ENCODE results near the gene RPP25.

Gene RPP25

DNA sequence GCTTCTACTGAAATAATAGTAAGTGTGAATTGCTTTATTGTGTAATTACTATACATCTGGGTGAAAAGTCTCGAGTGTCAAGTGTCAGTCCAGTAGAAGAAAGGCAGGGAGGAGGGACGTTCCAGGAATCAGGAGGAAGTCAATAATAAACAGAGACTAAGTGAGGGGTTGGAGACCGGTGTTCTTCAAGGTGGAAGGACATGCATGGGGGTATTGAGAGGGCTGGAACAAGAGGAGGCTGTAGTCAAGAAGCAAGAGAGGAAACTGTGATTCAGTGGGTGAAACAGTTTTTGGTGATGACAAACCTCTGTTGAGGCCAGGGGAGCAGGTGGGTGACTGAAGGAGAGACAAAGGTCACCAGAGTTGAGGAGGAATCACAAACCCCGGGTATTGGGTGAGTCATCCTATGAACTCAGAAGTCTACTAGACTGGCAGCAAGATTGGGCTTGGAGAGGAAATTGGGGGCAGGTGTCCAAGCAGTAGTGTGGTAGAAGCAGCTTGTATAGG, 27.2 kb upstream of the RPP25 start:
- TF ChIP-seq, protein P1, sequence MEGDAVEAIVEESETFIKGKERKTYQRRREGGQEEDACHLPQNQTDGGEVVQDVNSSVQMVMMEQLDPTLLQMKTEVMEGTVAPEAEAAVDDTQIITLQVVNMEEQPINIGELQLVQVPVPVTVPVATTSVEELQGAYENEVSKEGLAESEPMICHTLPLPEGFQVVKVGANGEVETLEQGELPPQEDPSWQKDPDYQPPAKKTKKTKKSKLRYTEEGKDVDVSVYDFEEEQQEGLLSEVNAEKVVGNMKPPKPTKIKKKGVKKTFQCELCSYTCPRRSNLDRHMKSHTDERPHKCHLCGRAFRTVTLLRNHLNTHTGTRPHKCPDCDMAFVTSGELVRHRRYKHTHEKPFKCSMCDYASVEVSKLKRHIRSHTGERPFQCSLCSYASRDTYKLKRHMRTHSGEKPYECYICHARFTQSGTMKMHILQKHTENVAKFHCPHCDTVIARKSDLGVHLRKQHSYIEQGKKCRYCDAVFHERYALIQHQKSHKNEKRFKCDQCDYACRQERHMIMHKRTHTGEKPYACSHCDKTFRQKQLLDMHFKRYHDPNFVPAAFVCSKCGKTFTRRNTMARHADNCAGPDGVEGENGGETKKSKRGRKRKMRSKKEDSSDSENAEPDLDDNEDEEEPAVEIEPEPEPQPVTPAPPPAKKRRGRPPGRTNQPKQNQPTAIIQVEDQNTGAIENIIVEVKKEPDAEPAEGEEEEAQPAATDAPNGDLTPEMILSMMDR (IDR thresholded peaks at IDR 0.05; ENCODE audit: low read depth, low read length), result no peak
- no peak overlapping the region for H3K4me3 ChIP-seq (replicated peaks in 1 of 2; ENCODE audit: low read depth in 2 of 2, low read length in 2 of 2)
- no peak for DNase-seq (ENCODE audit: low read depth in 2 of 2)

DNA sequence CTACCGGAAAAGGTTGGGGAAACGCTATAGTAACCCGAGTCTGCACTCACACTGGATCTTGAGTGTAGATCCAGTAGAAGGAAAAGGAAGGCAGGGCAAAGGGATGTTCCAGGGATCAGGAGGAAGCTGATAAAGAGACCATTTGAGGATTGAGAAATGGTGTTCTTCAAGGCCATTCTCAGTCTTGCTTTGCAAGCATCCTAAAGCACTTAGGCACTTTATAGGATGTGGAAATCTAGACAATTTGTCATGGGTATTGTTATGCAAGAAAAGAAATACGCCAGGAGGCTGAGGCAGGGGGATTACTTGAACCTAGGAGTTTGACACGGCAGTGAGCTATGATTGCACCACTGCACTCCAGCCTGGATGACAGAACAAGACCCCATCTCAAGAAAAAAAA, 25.6 kb upstream of the RPP25 start:
- TF ChIP-seq, protein P1 (IDR thresholded peaks at IDR 0.05; ENCODE audit: low read depth, low read length), result no peak
- H3K4me3 ChIP-seq (replicated peaks in 1 of 2; ENCODE audit: low read depth in 2 of 2, low read length in 2 of 2), result no peak overlapping the region
- DNase-seq (ENCODE audit: low read depth in 2 of 2), result no peak

DNA sequence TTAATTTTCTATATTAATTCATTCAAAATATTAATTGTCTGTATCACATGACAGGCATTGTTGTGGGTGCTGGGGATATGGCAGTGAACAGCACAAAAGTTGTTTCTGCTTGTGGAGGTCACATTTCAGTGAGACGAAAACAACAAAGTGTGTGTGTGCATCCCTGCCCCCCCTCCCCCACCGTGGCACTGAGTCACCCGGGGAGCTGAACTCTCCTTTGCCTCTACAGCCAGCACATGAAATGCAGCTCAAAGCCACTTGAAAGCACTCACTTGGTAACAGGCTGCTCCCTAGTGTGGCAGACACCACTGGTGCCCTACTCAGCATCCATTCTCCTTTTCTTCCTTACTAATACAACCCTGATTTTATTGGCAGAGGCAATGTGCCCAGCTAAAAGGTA, 21.9 kb upstream of the RPP25 start:
- DNase-seq (ENCODE audit: low read depth in 2 of 2), result peak in 1 of 2 donors; percentile 54

DNA sequence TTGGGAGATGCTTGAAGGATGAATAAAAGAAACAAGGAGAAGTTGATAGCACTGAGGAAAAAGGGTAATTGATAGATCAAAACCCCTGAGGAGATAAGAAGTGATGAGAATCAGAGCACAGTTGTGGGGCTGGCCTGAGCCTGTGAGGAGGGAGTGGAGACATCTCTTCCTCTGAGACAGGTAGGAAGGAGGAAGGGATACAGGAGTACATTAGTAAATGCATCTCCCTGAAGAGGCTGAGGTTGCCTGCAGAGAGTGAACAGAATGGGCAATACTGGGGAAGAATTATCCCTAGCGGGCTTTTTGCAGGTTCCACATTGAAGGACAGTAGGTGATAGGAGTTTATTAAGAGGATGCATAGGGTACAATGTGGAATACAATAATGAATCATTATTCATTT, 21.5 kb upstream of the RPP25 start:
- no peak overlapping the region for H3K4me3 ChIP-seq (replicated peaks in 1 of 2; ENCODE audit: low read depth in 2 of 2, low read length in 2 of 2)
- DNase-seq (ENCODE audit: low read depth in 2 of 2), result no peak
- TF ChIP-seq, protein P1 (IDR thresholded peaks at IDR 0.05; ENCODE audit: low read depth, low read length), result no peak

More for the DNA sequence above, 21.9 kb upstream of the RPP25 start:
- no peak overlapping the region for H3K4me3 ChIP-seq (replicated peaks in 1 of 2; ENCODE audit: low read depth in 2 of 2, low read length in 2 of 2)
- TF ChIP-seq, protein P1 (IDR thresholded peaks at IDR 0.05; ENCODE audit: low read depth, low read length), result no peak

DNA sequence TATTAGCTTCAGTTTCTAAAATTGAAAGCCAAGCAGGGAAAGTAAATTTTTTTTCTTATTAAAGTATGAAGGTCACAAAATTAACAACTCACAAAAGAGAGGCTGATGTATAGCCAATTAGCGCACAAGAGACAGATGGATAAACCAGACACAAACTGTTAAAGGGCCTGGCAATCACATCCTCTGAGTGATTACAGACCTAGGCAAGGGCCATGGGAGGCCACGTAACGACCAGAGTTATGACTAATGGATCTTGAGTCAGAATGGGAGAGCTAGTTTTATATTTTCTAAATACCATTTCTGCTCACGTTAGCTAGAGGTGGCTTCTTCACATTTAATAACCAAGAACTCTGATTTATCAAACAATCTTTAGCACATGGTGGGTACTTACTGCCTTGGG, 21.0 kb upstream of the RPP25 start:
- TF ChIP-seq, protein P1 (IDR thresholded peaks at IDR 0.05; ENCODE audit: low read depth, low read length), result no peak
- peak in 1 of 2 donors; percentile 52 for DNase-seq (ENCODE audit: low read depth in 2 of 2)
- no peak overlapping the region for H3K4me3 ChIP-seq (replicated peaks in 1 of 2; ENCODE audit: low read depth in 2 of 2, low read length in 2 of 2)

DNA sequence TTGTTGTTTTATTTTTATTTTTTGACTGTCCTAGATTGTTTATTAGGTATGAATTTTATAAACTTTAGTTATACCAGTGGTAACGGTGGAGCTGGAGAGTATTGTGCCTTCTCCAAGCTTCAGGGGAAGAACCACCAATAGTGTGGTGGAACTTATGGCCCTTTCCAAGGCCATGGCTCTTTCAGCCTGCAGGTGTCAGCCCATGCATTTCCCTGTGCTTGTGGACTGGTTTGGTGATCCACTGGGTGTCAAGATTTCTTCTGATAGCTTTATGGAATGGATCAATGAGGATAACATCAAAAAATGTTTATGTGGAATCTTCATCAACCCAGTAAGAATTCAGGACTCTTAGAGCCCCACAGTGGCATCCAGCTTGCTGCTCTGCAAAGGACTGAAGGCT, 19.6 kb upstream of the RPP25 start:
- no peak overlapping the region for H3K4me3 ChIP-seq (replicated peaks in 1 of 2; ENCODE audit: low read depth in 2 of 2, low read length in 2 of 2)
- TF ChIP-seq, protein P1 (IDR thresholded peaks at IDR 0.05; ENCODE audit: low read depth, low read length), result no peak
- DNase-seq (ENCODE audit: low read depth in 2 of 2), result no peak

DNA sequence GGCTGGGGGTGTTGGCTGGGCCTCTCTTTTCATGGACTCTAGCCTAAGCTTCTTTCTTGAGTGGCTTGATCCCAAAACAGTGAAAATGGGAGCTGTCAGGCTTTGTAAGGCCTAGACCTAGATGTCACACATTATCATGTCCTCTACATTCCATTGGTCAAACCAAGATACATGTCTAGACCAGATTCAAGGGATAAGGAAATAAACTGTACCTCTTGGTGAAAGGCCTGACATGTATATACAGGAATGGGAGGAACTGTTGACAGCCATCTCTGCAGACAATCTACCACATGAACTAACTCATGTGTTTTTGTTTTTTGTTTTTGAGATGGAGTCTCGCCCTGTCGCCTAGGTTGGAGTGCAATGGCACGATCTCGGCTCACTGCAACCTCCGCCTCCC, 11.1 kb upstream of the RPP25 start:
- H3K4me3 ChIP-seq (replicated peaks in 1 of 2; ENCODE audit: low read depth in 2 of 2, low read length in 2 of 2), result no peak overlapping the region
- TF ChIP-seq, protein P1 (IDR thresholded peaks at IDR 0.05; ENCODE audit: low read depth, low read length), result no peak

More for the DNA sequence above, 11.1 kb upstream of the RPP25 start:
- no peak for DNase-seq (ENCODE audit: low read depth in 2 of 2)
